ENCODE data around the gene SLC25A51.
A peak's percentile ranks its signal among the peaks of the same experiment; 100 is the strongest.

DNA sequence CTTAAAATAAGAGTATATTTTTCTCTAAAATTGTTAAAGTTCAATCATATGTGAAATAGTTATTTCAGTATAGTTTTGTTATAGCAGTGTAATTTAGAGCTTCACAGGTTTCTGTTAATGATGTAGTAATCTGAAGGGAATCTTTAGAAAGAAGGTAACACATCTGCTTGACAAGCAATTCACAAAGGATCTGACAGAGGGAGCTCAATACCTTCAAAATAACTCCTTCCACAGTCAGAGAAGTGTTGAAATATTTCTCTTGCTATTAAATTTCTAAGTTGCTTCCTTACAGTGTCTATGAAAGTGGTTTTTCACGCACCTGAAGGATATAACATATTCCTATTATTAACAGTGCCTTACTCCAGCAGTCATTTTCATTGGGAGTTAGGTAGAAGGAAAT is 44.9 kb downstream of the SLC25A51 start:
- TF ChIP-seq, protein P1, sequence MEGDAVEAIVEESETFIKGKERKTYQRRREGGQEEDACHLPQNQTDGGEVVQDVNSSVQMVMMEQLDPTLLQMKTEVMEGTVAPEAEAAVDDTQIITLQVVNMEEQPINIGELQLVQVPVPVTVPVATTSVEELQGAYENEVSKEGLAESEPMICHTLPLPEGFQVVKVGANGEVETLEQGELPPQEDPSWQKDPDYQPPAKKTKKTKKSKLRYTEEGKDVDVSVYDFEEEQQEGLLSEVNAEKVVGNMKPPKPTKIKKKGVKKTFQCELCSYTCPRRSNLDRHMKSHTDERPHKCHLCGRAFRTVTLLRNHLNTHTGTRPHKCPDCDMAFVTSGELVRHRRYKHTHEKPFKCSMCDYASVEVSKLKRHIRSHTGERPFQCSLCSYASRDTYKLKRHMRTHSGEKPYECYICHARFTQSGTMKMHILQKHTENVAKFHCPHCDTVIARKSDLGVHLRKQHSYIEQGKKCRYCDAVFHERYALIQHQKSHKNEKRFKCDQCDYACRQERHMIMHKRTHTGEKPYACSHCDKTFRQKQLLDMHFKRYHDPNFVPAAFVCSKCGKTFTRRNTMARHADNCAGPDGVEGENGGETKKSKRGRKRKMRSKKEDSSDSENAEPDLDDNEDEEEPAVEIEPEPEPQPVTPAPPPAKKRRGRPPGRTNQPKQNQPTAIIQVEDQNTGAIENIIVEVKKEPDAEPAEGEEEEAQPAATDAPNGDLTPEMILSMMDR (IDR thresholded peaks at IDR 0.05; ENCODE audit: poor library complexity, severe bottlenecking) = peak; percentile 44
- peak; percentile 44 for TF ChIP-seq RAD21 (conservative IDR thresholded peaks at IDR 0.05)
- no peak for TF ChIP-seq EP300 (conservative IDR thresholded peaks at IDR 0.05; ENCODE audit: poor library complexity, severe bottlenecking)
- TF ChIP-seq EZH2 (IDR thresholded peaks at IDR 0.05; ENCODE audit: borderline replicate concordance, insufficient read depth, low read length, poor library complexity, severe bottlenecking) = no peak
- no peak for TF ChIP-seq POLR2AphosphoS5 (IDR thresholded peaks at IDR 0.05)
- TF ChIP-seq, protein P2, sequence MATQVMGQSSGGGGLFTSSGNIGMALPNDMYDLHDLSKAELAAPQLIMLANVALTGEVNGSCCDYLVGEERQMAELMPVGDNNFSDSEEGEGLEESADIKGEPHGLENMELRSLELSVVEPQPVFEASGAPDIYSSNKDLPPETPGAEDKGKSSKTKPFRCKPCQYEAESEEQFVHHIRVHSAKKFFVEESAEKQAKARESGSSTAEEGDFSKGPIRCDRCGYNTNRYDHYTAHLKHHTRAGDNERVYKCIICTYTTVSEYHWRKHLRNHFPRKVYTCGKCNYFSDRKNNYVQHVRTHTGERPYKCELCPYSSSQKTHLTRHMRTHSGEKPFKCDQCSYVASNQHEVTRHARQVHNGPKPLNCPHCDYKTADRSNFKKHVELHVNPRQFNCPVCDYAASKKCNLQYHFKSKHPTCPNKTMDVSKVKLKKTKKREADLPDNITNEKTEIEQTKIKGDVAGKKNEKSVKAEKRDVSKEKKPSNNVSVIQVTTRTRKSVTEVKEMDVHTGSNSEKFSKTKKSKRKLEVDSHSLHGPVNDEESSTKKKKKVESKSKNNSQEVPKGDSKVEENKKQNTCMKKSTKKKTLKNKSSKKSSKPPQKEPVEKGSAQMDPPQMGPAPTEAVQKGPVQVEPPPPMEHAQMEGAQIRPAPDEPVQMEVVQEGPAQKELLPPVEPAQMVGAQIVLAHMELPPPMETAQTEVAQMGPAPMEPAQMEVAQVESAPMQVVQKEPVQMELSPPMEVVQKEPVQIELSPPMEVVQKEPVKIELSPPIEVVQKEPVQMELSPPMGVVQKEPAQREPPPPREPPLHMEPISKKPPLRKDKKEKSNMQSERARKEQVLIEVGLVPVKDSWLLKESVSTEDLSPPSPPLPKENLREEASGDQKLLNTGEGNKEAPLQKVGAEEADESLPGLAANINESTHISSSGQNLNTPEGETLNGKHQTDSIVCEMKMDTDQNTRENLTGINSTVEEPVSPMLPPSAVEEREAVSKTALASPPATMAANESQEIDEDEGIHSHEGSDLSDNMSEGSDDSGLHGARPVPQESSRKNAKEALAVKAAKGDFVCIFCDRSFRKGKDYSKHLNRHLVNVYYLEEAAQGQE (IDR thresholded peaks at IDR 0.05; ENCODE audit: borderline replicate concordance) = no peak
